GM19238 (cell line): ENCODE measurements around the gene CREB3L2.
"Not testable (repeated sequence)": the region's sequence is repeated elsewhere in the genome, so short reads cannot be mapped to it uniquely, and the experiment has no call there.

Source experiments
- DNase-seq: peaks from one replicate; pipeline ENCODE4 v3.0.0; 2011; ENCODE audit warnings: low spot score; ENCODE audit not compliant: insufficient read length

The CREB3L2 gene

DNA sequence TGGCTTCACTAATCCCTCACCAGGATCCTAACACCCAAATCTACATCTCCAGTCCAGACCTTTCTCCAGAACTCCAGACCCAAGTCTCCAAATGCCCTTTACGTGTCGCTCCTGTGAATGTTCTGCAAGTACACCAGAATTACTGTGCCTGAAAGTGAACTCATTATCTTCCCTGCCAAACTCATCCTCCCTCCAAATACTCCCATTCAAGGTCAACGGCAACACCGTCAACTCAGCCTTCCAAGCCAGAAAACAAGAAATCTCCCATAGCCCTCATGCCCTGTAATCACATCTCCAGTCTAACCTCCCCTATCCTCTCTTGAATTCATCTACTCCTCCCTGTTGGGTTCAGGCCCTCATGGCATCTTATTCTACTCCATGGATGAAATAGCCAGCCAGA lies 12.3 kb downstream of the CREB3L2 start:
- DNase-seq: no peak

DNA sequence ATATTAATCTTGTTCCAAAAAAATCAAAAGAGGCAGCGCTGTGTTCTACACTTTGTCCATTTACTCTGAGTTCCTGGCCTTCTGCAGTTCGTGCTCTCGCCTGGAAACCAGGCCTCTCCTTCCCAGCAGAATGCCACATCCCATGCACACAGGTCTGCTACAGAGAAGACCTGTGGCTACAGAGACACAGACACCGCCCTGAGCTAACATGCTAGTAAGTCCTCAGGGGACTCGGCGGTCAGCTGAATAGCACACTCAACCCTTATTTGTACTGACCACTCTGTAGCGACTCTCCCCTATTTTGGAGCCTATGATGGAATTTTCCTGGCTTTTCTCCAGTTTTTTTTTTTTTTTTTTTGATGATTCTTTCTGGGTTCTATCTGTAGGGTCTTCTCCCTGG lies 12.8 kb downstream of the CREB3L2 start:
- DNase-seq: no peak

DNA sequence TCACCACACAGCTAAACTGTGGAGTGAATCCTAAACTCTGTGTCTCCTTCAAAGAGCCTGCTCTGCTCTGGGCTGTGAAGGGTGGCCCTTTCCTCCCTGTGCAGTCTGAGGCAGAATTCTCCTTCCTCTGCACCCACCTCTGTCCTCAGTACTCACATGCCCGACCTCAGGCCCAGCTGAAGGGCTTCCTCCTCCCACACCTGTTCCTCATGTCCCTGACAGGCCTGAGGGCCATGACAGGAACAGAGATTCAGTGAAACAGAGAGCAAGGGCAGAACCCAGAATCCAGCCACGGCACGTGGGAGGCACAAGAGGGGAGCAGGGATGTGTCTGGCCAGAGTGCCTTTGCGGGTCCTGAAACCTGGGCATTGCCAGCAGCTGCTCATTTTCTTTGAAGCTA lies 13.9 kb downstream of the CREB3L2 start:
- DNase-seq: no peak

DNA sequence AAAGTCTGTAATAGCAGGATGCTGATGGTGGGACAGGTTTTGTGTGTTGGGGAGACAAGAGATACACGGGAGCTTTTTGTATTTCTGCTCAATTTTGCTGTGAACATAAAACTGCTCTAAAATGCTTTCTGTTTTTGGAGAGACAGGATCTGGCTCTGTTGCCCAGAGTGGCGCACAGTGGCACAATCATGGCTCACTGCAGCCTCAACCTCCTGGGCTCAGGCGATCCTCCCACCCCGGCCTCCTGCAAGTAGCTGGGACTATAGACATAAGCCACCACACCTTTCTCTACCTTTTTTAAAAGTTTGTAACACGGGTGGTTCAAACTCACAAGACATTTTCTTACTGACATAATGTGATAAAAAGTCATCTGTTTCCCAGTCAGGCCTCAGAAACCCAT lies 14.3 kb downstream of the CREB3L2 start:
- DNase-seq: no peak

DNA sequence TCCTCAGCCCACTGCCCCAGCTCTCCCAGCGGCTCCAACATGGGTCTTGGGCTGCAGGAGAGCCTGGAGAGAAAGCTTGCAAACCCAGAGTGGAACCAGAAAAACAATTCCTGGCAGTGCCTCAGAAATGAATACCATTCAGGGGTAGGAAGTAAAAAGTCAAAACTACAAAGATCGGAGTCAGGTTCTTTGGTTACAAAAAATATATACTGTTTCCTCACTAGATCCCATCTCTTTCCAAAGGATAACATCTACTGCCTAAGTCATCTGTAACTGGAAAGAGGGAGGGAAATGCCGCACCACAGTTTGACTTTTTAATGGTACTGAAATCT lies 14.9 kb downstream of the CREB3L2 start:
- no peak for DNase-seq

DNA sequence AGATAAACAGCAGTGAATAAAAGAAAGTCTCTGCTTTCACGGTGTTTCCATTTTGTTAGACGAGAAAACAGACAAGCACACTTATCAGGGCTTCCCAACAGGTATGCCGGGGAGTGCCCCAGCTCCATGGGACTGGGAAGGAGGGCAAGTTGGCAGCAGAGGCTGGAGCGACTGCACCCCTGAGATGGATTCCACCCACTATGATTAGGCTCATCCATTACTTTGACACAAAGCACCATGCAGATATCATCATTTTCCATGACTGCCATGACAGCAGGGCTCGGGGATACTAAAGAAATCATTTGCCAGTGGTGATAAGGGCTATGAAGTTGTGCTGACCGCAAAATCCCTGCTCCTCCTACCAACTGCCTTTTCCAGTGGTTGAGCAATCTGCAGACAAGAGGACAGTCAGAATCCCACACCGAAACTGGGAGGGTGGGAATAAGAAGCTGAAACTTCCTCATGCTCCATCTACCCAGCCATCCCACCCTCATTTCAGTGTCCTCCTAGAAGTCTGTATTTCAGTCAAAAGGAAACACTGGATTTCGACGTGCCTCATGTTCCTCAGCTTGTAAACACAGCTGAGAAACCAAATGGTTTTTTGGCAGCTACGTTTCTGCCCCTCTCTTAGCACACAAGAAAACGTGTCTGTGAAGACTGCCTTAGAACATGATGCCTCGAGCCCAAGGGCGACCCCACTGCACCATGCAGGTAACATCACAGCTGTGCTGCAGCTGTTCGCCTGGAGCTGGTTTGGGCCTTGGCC lies 15.5 kb downstream of the CREB3L2 start:
- DNase-seq: no peak

DNA sequence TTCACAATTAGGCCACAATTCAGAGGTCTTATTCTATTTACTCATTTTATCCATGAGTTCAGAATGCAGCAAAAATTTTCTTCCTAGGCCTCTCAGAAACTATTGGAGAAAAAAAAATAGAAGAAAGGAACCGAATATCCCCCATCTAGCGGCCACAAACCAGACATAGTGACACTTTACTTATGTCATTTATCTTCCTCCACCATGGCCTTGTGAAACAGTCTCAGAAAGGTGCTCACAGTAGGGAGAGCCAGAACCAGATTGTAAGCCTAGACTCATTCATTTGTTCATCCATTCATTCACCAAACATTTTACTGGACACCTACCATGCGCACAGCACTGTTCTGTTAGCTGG lies 16.0 kb downstream of the CREB3L2 start:
- DNase-seq: no peak

DNA sequence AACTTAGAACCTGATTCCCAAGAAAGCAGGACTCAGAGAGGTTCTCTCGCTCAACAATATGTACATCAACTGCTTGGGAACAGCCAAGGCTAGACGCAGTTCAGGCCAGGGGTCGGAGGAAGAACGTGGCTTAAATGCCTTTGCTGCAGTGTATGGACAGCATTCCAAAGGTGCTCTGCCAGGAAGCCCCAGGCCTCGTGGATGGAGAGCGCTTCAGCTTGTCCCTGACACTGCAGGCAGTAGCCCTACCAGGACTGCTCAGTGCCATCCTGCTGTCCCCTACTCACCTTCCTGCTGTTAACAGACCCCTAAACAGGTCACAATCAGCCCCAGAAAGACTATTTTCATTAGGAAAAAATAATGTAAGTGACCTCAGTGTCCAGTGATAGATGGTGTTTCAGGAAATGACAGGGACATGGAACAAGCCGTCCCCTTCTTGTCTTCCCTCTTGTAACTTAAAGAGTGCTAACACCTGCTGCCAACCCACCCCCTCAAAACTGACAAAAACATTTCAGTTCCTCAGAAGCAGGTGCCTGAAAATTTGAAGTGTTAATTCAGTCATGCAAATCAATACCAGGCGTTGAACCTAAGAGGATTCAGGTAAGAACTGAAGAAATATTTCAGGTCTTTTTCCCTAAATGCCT lies 16.5 kb downstream of the CREB3L2 start:
- no peak for DNase-seq

DNA sequence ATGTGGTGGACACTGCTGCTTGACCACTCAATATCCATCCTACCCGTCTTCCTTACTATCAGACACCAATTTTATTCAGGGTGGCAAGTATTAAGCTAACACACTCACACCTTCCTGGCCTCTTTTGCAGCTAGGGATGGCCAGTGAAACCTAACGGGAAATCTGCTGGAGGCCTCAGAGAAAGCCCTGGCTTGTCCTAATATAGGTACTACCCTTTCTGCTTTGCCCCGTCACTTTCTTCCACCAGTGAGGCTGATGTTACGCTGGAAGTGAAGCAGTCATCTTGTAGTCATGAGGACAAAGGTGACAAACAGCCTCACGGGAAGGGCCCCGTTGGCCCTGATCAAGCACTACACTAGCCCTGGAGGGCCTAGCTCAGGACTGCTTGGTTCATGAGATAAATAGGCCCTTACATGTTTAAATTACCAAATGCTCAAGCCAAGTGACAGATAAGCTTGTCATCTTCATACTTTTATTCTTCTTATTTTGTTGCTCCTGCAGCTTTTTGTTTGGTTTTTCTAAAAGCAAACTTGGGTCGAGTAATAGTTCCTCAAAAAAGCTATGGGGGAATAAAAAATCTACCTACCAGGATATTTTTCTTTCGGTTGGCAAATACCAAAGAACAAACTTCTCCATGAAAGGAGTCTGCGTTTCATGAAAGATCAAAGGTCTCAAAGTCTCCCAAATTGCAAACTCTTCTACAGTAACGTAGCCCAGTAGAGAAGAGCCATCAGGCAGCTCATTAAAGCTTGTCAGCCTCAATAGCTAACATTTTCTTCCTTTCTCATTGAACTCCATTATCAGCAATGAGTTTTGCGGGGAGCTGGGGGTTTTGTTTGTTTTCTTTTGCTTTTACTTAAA lies 17.5 kb downstream of the CREB3L2 start:
- DNase-seq: no peak

DNA sequence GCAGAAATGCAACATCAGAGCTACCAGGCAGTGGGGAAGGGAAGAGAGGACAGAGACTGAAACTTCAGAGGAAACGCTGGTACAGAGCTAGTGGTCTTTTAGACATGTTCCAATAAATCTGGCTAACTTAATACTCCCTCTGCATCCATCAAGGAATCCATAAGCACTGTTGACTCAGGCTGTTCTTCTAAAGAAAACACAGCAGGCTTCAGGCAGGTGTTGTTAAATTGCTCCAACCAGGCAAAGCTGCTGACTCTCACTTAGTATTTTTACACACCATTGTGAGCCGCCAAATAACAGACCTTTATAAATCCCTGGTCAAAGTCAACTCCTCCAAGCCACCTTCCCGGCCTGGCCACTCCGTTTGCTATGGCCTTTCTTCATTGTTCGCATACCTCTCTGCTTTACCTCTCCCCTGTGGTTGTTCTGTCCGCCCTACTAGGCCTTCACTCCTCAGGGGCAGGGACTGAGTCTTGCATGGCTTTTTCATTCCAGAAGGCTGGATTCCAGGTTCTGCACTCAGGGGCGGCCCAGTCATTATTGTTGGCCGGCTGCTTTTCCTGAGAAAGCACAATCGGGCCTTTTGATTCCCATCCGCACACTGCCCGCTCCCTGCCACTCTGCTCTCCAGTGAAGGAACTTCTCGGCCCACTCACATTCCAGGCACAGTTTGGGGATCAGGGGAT lies 18.4 kb downstream of the CREB3L2 start:
- DNase-seq: no peak

DNA sequence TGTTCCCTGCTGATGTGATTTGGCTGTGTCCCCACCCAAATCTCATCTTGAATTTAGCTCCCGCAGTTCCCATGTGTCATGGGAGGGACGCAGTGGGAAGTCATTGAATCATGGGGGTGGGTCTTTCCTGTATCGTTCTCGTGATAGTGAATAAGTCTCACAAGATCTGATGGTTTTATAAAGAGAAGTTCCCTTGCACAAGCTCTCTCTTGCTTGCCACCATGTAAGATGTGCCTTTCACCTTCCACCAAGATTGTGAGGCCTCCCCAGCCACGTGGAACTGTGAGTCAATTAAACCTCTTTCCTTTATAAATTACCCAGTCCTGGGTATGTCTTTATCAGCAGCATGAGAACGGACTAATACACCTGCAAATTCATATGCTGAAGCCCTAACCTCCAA lies 19.5 kb downstream of the CREB3L2 start:
- not testable (repeated sequence) for DNase-seq

DNA sequence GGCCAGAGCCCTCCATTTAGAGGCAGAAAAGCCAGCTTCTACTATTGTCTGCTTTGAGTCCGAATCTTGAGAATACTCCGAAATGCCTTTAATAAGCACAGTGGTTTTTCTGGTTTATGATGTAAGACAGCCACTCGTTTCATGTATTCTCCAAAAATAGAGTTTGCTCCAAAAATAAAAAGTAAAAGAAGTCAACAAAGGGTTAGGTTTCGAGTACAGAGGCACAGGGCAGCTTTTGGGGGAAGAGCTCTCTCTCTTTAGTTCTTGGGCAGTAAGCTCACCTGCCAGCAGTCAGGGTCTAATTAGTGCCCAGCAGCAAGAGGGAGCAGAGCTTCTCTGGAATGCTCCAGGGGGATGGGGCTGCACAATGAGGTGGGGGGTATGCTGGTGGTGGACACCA lies 20.2 kb downstream of the CREB3L2 start:
- DNase-seq: no peak

DNA sequence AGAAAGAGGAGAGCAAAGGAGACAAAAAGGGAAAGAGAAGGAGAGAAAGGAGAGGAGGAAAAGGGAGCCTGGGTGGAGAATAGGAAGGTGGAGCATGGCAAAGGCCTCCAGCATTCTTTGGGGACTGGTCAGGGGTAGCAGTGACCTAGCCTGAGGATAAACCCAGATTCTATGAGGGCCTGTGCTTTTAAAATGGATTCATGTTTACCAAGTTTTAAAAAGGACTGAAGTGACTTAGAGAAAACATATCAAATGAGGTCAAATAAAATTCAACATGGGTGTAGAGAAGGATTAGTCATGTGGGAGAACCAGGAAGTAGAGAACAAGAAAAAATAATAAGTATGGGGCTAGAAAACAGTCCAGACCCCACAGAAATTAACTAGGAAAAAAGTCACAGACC lies 20.7 kb downstream of the CREB3L2 start:
- DNase-seq: no peak

DNA sequence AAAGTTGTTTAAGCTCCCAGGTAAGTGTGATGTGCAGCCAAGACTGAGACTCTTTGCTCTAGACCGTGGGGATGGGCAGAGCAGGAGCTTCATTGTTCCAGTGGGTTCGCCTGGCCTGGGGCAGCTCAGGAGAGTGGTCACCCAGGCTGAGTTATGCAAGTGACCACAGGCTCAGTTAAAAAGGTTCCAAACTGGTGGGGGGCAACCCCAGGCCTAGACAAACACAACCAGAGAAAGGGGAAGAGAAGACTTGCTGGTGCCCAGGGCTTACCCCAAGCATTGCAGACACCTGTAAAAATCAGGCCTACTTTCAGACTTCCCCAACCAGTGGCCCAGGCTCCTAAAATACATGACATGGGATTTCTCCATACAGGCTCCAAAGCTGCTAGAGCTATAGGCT lies 21.6 kb downstream of the CREB3L2 start:
- DNase-seq: no peak

DNA sequence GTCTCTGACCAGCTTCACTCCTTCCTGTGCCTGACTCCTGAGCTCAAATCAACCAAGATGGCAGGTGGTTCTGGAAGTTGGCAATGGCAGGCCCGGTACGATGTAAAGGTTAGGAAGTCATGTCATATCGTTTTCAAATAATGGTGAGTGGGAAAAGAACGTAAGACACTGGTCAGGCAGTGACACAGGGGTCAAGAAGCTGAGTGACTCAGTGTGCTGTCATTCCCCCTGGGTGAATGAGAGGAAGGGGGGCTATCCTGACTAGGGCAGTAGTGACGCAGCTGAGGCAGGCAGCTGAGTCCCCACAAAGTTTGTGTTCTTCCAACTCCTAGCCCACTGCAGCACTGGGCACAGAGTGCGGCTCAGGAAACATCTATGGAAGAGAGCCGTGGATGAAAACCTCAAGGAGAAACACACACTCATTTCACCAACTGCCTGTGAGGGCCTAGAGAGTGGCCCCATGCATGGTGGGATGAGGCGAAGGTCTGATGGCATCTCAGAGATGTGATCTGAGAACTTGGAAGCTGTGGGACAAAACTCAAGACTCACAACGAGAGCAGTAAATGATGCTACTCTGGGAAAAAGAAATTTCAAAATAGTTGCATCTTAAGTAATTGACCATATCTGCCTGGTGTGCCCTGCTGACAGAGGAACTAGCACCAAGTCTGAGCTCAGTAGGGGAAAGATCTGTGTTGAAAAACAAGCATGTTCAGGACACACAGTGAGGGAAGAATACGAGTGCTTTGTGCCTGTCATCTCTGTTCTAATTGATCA lies 23.2 kb downstream of the CREB3L2 start:
- no peak for DNase-seq

DNA sequence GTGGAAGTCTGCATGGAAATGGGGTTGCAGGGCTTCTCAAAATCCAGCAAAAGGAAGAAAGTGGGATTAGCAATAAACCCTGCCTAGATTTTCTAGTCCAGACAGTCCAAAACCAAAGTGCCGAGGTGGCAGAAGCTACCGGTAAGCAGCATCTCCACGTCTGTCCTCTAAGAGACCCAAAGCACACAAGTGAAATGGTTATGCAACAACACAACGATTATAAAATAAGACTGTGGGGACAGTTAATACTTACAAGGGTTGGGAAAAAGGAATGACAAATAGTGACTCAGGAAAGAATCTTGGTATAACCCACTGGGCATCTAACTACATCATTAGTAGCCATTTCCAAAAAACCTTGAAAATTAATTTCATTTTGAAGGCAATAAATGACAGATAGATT lies 24.7 kb downstream of the CREB3L2 start:
- DNase-seq: no peak

DNA sequence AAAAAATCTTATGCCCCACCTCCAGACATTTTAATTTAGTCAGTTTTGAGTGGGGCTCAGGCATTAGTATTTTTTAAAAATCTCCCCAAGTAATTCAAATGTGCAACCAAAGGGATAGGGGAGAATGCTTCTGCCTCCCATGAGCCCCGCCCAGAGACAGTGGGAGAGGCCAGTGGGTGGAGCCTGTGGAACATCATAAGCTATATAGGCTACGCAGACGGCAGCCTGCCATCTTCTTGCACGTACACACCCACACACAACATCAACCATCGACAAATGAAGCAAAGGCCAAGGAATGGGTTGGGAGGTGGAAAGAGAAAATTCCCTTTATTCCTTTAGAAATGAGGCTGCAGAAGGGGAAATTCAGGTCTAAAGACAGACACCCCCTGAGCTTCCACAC lies 25.2 kb downstream of the CREB3L2 start:
- DNase-seq: no peak

DNA sequence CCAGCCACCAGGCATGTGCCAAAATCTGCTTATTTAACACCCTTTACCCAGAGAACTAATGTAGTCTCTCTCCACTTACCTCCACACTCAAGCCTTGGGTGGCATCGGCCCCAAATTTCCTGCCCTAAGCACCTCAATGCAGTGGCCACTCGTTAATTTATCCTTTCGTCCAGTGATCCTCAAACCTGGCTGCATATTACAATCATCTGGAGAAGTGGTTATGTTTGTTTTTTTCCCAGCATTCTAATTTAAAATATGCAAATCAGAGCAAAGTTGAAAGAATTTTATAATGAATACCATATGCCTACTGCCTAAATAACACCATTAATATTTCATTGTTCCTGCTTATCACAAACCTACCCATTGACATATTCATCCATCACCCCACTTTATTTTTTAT lies 25.7 kb downstream of the CREB3L2 start:
- no peak for DNase-seq

DNA sequence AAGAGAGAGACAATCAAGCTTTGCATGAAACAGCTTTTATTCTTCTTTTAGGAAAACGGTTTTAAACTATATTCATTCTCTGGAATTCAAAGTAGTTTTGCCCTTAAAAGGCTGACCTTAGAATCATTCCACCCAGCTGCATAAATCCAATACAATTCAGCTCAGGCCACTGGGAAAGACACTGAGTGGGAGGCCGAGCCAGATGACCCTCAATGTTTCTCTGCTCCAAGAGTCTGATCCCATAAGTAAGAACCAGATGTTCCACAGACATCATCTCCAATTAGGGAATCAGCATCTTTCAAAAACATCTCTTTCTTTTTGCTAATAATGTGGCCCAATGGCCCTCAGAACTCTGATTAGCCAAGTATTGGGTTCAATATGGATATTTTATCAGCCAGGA lies 26.1 kb downstream of the CREB3L2 start:
- no peak for DNase-seq

DNA sequence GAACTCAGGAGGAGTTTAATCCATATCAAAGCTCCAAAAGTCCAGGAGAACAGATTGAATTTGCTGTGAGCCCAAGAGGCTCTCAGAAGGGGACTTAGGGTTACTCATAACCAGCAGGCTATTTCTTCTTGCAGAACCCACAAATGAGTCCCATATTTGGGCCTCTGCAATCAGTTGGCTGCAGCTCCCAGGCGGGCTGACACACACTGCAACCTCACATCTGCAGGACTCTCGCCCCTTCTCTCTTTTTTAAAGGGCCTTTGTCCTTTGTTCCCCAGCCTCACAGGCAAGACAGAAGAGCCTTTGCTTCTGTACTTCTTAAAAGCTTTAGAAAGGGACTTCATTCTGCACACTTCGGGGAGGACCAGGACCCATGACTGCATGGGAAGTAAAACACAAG lies 26.7 kb downstream of the CREB3L2 start:
- no peak for DNase-seq

DNA sequence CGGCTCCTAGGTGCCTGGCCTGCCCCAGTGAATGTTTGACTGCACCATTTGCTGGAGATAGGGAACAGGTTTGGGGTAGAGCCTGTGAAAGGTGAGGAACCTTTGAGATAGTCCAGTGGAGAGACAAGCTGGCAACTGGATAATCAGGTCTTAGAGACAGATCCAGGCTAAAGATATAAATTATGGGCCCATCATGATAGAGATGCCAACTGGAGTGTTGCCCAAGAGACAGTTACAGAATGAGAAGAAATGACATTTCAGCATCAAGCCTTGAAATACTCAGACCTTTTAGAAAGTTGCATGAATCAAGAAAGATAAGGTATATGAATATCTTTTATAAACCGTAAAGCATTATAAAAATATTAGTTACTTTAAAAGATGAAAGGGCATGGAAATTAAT lies 27.1 kb downstream of the CREB3L2 start:
- no peak for DNase-seq
